Measurements from ENCODE around the gene FUBP1. TPM values are rescaled to one million over a fixed set of nuclear protein-coding genes. Genes with fewer than 3 reads are reported as not detected.
A peak's percentile ranks its signal among the peaks of the same experiment; 100 is the strongest.
"Not testable (repeated sequence)": the region's sequence is repeated elsewhere in the genome, so short reads cannot be mapped to it uniquely, and the experiment has no call there.

The FUBP1 gene
- total and polyA plus RNA-seq, 12 donors = 27.8 to 77.6 (median 68.6) TPM

DNA sequence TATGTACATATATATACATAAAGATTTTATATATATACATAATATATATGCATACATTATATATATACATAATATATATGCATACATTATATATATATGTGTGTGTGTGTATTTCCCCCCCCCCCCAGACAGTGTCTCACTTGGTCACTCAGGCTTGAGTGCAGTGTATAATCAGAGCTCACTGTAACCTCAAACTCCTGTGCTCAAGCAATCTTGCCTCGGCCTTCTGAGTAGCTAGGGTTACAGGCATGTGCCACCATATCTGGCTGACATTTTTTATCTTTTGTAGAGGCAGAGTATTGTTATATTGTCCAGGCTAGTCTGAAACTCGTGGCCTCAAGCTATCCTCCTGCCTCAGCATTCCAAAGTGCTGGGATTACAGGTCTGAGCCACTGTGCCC lies 9.0 kb upstream of the FUBP1 start:
- ATAC-seq = peak in 4 of 8 donors; percentile 37 to 67 (median 50)
- no peaks in the 10 kb centered on the region for H3K9me3 ChIP-seq
- H3K27ac ChIP-seq = peak overlapping the region in 1 of 10 donors; percentile 8
- peaks cover 0 to 9% (median 0%) of the 10 kb centered on the region in 9 donors for H3K36me3 ChIP-seq
- no peak overlapping the region for H3K4me3 ChIP-seq
- peaks cover 0 to 53% (median 26%) of the 10 kb centered on the region in 9 donors for H3K4me1 ChIP-seq
- intact Hi-C loops (cut with DNase I) = loop anchor here in 1 of 10 donors (10.0 kb wide), 1 partner anchor 127 kb away; no protein-coding TSS in a partner anchor
- H3K27me3 ChIP-seq = no peaks in the 10 kb centered on the region
- 40 to 48% methylated on average over 2 of the region's 2 CpGs for WGBS, 2 donors
- DNase-seq = no peak
- no peak for TF ChIP-seq CTCF (IDR thresholded peaks at IDR 0.05)

DNA sequence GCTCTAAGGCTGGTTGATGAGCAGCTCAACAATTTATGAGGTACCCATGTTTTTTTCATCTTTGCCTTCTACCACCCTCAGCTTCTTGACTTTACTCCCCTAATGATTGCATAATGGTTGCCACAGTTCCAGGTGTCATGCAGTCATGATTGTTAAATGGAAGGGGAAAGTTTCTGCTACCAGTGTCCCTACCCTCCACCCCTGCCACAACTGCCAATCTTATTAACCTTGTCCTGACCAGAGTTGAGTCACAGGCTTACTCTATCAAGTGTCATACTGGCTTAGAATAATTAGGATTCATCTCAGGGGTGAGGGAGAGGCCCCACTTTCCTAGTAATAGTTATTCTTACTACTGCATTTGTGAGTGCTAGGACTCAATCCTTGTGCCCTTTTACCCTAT lies 7.9 kb upstream of the FUBP1 start:
- Histone ChIP-seq H3K27ac (peak overlapping the region in 1 of 10 donors; percentile 15), H3K27me3 (no peaks in the 10 kb centered on the region), H3K4me1 (peaks cover 0 to 53% (median 26%) of the 10 kb centered on the region in 9 donors), H3K36me3 (peaks cover 0 to 5% (median 0%) of the 10 kb centered on the region in 9 donors), H3K9me3 (no peaks in the 10 kb centered on the region), H3K4me3 (no peak overlapping the region)
- no peak for TF ChIP-seq CTCF (IDR thresholded peaks at IDR 0.05)
- peak in 1 of 8 donors; percentile 36 for ATAC-seq
- intact Hi-C loops (cut with DNase I) = loop anchor here in 1 of 10 donors (10.0 kb wide), 1 partner anchor 128 kb away; no protein-coding TSS in a partner anchor
- DNase-seq = no peak

GRCh38 chr1:77984629-77985028 lies 5.8 kb upstream of the FUBP1 start:
- ATAC-seq = no peak
- Histone ChIP-seq H3K27me3 (no peaks in the 10 kb centered on the region), H3K4me3 (no peak overlapping the region), H3K36me3 (no peaks in the 10 kb centered on the region), H3K4me1 (peaks cover 0 to 65% (median 41%) of the 10 kb centered on the region in 9 donors), H3K27ac (peak overlapping the region in 8 of 10 donors; percentile 2 to 71 (median 44)), H3K9me3 (no peaks in the 10 kb centered on the region)
- 83 to 87% methylated on average over 4 of the region's 4 CpGs for WGBS, 2 donors
- intact Hi-C loops (cut with DNase I) = loop anchor here in 1 of 10 donors (10.0 kb wide), 1 partner anchor 130 kb away; no protein-coding TSS in a partner anchor
- DNase-seq = no peak
- no peak for TF ChIP-seq CTCF (IDR thresholded peaks at IDR 0.05)

GRCh38 chr1:77983997-77984355 lies 5.1 kb upstream of the FUBP1 start:
- peak overlapping the region in 5 of 10 donors; percentile 10 to 71 (median 47) for H3K27ac ChIP-seq
- H3K9me3 ChIP-seq = no peaks in the 10 kb centered on the region
- ATAC-seq (no peak), DNase-seq (no peak)
- TF ChIP-seq CTCF (IDR thresholded peaks at IDR 0.05) = no peak
- no peaks in the 10 kb centered on the region for H3K27me3 ChIP-seq
- peaks cover 0 to 64% (median 41%) of the 10 kb centered on the region in 9 donors for H3K4me1 ChIP-seq
- intact Hi-C loops (cut with DNase I) = loop anchor here in 1 of 10 donors (10.0 kb wide), 1 partner anchor 131 kb away; no protein-coding TSS in a partner anchor
- H3K4me3 ChIP-seq = no peak overlapping the region
- H3K36me3 ChIP-seq = no peaks in the 10 kb centered on the region

DNA sequence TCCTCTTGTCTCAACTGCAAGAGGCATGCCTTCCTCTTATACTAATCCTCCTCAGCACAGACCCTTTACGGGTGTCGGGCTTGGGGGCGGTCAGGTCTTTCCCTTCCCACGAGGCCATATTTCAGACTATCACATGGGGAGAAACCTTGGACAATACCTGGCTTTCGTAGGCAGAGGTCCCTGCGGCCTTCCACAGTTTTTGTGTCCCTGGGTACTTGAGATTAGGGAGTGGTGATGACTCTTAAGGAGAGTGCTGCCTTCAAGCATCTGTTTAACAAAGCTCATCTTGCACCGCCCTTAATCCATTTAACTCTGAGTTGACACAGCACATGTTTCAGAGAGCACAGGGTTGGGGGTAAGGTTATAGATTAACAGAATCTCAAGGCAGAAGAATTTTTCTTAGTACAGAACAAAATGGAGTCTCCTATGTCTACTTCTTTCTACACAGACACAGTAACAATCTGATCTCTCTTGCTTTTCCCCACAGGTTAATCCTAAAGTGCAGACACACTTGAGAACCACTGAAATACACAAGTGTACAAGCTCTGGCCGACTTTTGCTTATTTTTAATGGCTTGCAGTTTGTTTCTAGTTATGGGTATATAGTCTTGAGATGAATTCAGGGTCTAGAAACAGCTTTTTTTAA lies 4.6 kb upstream of the FUBP1 start:
- peak overlapping the region in 3 of 10 donors; percentile 40 to 71 (median 47) for H3K27ac ChIP-seq
- DNase-seq, H3K36me3 ChIP-seq, H3K27me3 ChIP-seq, ATAC-seq, H3K9me3 ChIP-seq, H3K4me3 ChIP-seq: not testable (repeated sequence)
- peaks cover 0 to 61% (median 41%) of the 10 kb centered on the region in 9 donors for H3K4me1 ChIP-seq
- WGBS, 2 donors = 82 to 87% methylated on average over 8 of the region's 8 CpGs
- intact Hi-C loops (cut with DNase I) = loop anchor here in 1 of 10 donors (10.0 kb wide), 1 partner anchor 131 kb away; no protein-coding TSS in a partner anchor
